Trophoblast cell (in vitro differentiated cells and primary cell): ENCODE measurements around the gene TUBGCP2.

Source experiments
- DNase-seq, 2 donors: peaks; one replicate each; pipeline ENCODE4 v3.0.0-alpha.2; 2016
- H2AFZ ChIP-seq: 2 replicates; pipeline ENCODE4 v1.6.1; 2013; ENCODE audit warnings: low read length, moderate library complexity, mild to moderate bottlenecking; ENCODE audit not compliant: insufficient read depth, poor library complexity
- H2AK5ac ChIP-seq: 2 replicates; pipeline ENCODE4 v1.6.1; 2013; ENCODE audit warnings: mild to moderate bottlenecking, low read length
- H2BK120ac ChIP-seq: 2 replicates; pipeline ENCODE4 v1.6.1; 2013; ENCODE audit warnings: low read length, mild to moderate bottlenecking, moderate library complexity; ENCODE audit not compliant: insufficient read depth, poor library complexity
- H2BK12ac ChIP-seq: 2 replicates; pipeline ENCODE4 v1.6.1; 2013; ENCODE audit warnings: mild to moderate bottlenecking, low read length, moderate library complexity
- H2BK5ac ChIP-seq: 2 replicates; pipeline ENCODE4 v1.6.1; 2013; ENCODE audit warnings: low read length, low read depth, moderate library complexity, mild to moderate bottlenecking; ENCODE audit not compliant: poor library complexity
- H3K14ac ChIP-seq: 2 replicates; pipeline ENCODE4 v1.6.1; 2013; ENCODE audit warnings: mild to moderate bottlenecking, low read length
- H3K18ac ChIP-seq: 2 replicates; pipeline ENCODE4 v1.6.1; 2013; ENCODE audit warnings: mild to moderate bottlenecking, low read length
- H3K23ac ChIP-seq: 2 replicates; pipeline ENCODE4 v1.6.1; 2013; ENCODE audit warnings: low read length
- H3K27ac ChIP-seq: 2 replicates; pipeline ENCODE4 v1.5.1; 2013; ENCODE audit warnings: low read depth, mild to moderate bottlenecking, inconsistent platforms, low read length, moderate library complexity
- H3K27me3 ChIP-seq: 2 replicates; pipeline ENCODE4 v1.6.1; 2013; ENCODE audit warnings: inconsistent platforms, mild to moderate bottlenecking, low read length, moderate library complexity; ENCODE audit not compliant: insufficient read depth
- H3K36me3 ChIP-seq, 2 experiments: 1 replicate in 1 of 2; 2 replicates in 1 of 2; pipeline ENCODE4 v1.6.1; 2013; ENCODE audit warnings: low read length in 2 of 2, mild to moderate bottlenecking in 2 of 2, moderate library complexity in 1 of 2; ENCODE audit not compliant: insufficient read depth in 2 of 2, control insufficient read depth in 1 of 2
- H3K4ac ChIP-seq: 2 replicates; pipeline ENCODE4 v1.6.1; 2013; ENCODE audit warnings: low read depth, mild to moderate bottlenecking, low read length, moderate library complexity
- H3K4me1 ChIP-seq, 2 experiments: 1 replicate in 1 of 2; 2 replicates in 1 of 2; pipeline ENCODE4 v1.6.1; 2013; ENCODE audit warnings: low read length in 2 of 2, mild to moderate bottlenecking in 2 of 2, moderate library complexity in 1 of 2; ENCODE audit not compliant: insufficient read depth in 2 of 2, control insufficient read depth in 1 of 2
- H3K4me2 ChIP-seq: 2 replicates; pipeline ENCODE4 v1.6.1; 2013; ENCODE audit warnings: inconsistent platforms, mild to moderate bottlenecking, low read length, moderate library complexity
- H3K4me3 ChIP-seq: 2 replicates; pipeline ENCODE4 v1.5.1; 2013; ENCODE audit warnings: mild to moderate bottlenecking, low read depth, low read length, inconsistent platforms
- H3K79me1 ChIP-seq: one replicate; pipeline ENCODE4 v1.6.1; 2013; ENCODE audit warnings: low read length
- H3K79me2 ChIP-seq: 2 replicates; pipeline ENCODE4 v1.6.1; 2013; ENCODE audit warnings: low read length, mild to moderate bottlenecking; ENCODE audit not compliant: control insufficient read depth, insufficient read depth, poor library complexity
- H3K9ac ChIP-seq: 2 replicates; pipeline ENCODE4 v1.6.1; 2013; ENCODE audit warnings: mild to moderate bottlenecking, low read length
- H3K9me3 ChIP-seq: 2 replicates; pipeline ENCODE4 v1.6.1; 2013; ENCODE audit warnings: low read depth, mild to moderate bottlenecking, control low read depth, inconsistent platforms, low read length; ENCODE audit not compliant: insufficient read depth
- H4K12ac ChIP-seq: 2 replicates; pipeline ENCODE4 v1.6.1; 2013; ENCODE audit warnings: low read depth, mild to moderate bottlenecking, low read length, moderate library complexity
- H4K8ac ChIP-seq: 2 replicates; pipeline ENCODE4 v1.6.1; 2013; ENCODE audit warnings: low read depth, mild to moderate bottlenecking, low read length, moderate library complexity
- H4K91ac ChIP-seq: one replicate; pipeline ENCODE4 v1.6.1; 2013; ENCODE audit warnings: low read depth, mild to moderate bottlenecking, low read length, moderate library complexity
- WGBS: extraction: QIAGEN DNeasy Blood & Tissue Kit; methylation state at CpG from one replicate; pipeline ENCODE4 v1.1.7; 2013; ENCODE audit warnings: missing lambda C conversion rate; ENCODE audit not compliant: insufficient read length, insufficient coverage; ENCODE audit errors: extremely low coverage; 5-methylcytosine and 5-hydroxymethylcytosine counted together

TUBGCP2 gene

DNA sequence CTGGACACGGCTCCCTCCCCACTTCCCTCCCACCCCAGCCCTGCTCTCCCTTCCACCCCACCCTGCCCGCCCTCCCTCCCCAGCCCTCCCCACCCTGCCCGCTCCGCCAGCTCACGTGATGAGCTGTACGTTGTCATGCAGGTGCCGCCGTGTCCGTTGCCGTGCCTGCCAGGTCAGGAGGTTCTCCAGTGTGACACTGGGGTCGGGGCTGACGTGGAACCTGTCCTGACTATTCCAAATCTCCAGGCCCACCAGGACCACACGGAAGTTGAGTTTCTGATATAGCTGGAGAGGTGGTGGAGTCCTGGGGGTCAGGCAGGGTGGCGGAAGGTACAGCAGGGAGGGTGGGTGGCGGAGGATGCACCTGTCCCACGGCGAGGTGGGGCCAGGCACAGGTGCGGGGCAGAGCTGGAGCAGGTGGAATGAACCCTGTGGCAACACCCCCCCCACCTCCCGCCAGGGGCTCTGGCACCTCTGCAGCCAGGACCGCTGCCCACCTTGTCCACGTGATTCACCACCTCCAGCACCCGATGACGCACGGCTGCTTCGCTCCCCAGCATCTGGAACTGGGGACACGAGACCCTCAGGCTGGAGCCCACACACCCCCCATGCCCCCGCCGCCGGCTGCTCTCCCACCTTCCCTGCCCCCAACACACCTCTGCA, 36.2 kb downstream of the TUBGCP2 start:
- WGBS: no CpG with 5 or more reads among the region's 29 CpGs

DNA sequence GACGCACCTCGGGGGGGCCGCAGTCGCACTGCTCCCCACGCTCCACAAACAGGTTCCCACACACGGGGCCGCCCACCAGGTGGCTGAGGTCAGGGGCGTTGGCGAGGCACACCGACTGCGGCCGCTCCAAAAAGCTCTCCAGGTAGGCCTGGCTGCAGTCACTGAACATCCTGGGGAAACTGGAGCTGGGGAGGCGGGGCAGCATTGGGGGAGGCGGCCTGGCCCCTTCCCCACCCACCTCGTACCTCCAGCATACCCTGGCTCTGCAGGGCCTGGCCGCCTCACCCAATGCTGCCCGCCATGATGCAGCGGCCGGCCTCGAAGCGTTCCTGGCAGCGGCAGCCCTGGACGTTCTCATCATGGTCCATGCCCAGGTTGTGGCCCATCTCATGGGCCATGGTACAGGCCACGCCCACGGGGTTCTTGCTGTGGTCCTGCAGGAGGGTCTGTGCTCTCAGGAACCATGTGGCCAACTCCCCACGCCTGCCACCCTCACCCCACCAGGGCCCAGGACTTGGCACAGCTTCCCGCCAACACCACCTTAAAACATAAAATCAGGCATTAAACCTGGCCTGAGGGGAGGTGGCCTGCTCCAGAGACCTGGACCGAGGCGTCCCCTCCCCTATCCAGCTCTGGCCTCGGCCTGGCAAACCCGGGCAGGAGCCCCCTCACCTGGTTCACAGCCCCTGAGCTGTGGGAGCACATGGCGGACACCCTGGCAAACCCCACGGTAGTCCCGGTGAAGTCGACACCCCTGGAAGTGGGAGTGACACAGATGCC, 37.0 kb downstream of the TUBGCP2 start:
- Histone ChIP-seq H3K27ac (no peak overlapping the region), H3K18ac (no peak overlapping the region), H3K4me3 (no peak overlapping the region), H3K79me2 (no peaks in the 10 kb centered on the region), H3K9ac (no peak overlapping the region), H3K27me3 (no peaks in the 10 kb centered on the region), H2AK5ac (no peak overlapping the region), H2BK12ac (no peak overlapping the region), H4K91ac (no peak overlapping the region), H3K4ac (no peak overlapping the region), H4K8ac (no peak overlapping the region), H3K4me1 (peaks cover 10 to 12% of the 10 kb centered on the region in 2 experiments), H3K4me2 (no peak overlapping the region), H3K79me1 (peaks cover 11% of the 10 kb centered on the region), H2BK120ac (no peak overlapping the region), H4K12ac (no peak overlapping the region), H2BK5ac (no peak overlapping the region), H2AFZ (no peak overlapping the region), H3K36me3 (peaks cover 10 to 16% of the 10 kb centered on the region in 2 experiments), H3K23ac (no peak overlapping the region), H3K14ac (no peak overlapping the region), H3K9me3 (no peaks in the 10 kb centered on the region)
- WGBS: no CpG with 5 or more reads among the region's 35 CpGs
- no peak for DNase-seq

More for the DNA sequence above, 36.2 kb downstream of the TUBGCP2 start:
- H3K4me2 ChIP-seq: no peak overlapping the region
- no peak overlapping the region for H2AK5ac ChIP-seq
- H3K14ac ChIP-seq: no peak overlapping the region
- no peak for DNase-seq
- H3K23ac ChIP-seq: no peak overlapping the region
- H4K12ac ChIP-seq: no peak overlapping the region
- no peak overlapping the region for H3K18ac ChIP-seq
- H4K91ac ChIP-seq: no peak overlapping the region
- no peak overlapping the region for H2BK120ac ChIP-seq
- H3K9me3 ChIP-seq: no peaks in the 10 kb centered on the region
- H3K27me3 ChIP-seq: no peaks in the 10 kb centered on the region
- H3K79me2 ChIP-seq: peaks cover 3% of the 10 kb centered on the region
- no peak overlapping the region for H2AFZ ChIP-seq
- peaks cover 10 to 14% of the 10 kb centered on the region in 2 experiments for H3K36me3 ChIP-seq
- H3K4me1 ChIP-seq: peaks cover 16 to 18% of the 10 kb centered on the region in 2 experiments
- H3K9ac ChIP-seq: no peak overlapping the region
- H3K4ac ChIP-seq: no peak overlapping the region
- H3K4me3 ChIP-seq: no peak overlapping the region
- no peak overlapping the region for H2BK12ac ChIP-seq
- no peak overlapping the region for H2BK5ac ChIP-seq
- no peak overlapping the region for H3K27ac ChIP-seq
- peaks cover 14% of the 10 kb centered on the region for H3K79me1 ChIP-seq
- no peak overlapping the region for H4K8ac ChIP-seq

DNA sequence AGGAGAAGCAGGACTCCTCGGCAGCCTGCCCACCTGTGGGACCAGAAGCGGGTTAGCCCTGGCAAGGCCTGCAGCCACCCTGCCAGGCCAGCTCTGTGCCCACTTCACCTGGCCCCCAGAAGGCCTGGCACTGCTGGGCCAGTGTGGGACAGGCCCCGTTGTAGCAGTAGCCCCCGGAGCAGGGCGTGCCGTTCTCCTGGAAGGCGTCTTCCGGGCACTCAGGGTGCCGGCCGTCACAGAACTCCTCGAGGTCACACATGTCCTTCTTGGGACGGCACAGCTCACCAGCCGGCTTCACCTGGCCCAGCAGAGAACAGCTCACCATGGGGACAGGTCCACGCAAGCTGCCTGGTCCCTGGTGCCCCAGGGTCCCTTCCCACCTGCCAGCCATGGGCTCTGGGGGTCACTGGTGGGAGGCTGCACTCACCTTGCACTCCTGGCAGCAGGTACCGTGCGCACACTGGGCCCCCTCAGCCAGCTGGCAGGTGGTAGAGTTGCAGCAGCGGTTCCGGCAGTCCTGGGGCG, 37.8 kb downstream of the TUBGCP2 start:
- H3K4me2 ChIP-seq: no peak overlapping the region
- H3K18ac ChIP-seq: no peak overlapping the region

DNA sequence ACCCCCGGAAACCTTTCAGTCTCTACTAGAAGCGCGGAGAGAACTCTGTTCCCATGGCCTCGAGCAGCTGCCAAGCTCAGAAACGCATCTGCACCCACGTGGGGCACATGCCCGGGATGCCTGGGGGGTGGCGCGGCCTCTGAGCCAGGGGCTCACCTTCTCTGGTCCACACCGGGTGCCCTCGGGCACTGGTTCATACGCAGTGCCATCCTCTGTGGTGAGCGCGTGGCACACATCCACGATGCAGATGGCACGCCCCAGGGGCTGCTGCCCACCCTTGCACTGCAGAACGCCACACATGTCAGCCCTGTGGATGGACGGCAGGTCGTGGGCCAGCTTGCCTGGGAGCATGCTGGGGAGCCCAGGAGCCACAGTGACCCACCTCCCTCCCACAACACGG, 38.5 kb downstream of the TUBGCP2 start:
- no CpG with 5 or more reads among the region's 20 CpGs for WGBS
- peaks cover 5% of the 10 kb centered on the region for H3K79me1 ChIP-seq
- H3K27me3 ChIP-seq: no peaks in the 10 kb centered on the region

More for the DNA sequence above, 37.8 kb downstream of the TUBGCP2 start:
- DNase-seq: no peak
- WGBS: no CpG with 5 or more reads among the region's 19 CpGs
- Histone ChIP-seq H4K91ac (no peak overlapping the region), H2AK5ac (no peak overlapping the region), H3K4me1 (peaks cover 2 to 5% of the 10 kb centered on the region in 2 experiments), H2BK5ac (no peak overlapping the region), H3K79me1 (peaks cover 5% of the 10 kb centered on the region), H3K14ac (no peak overlapping the region), H3K23ac (no peak overlapping the region), H3K4me3 (no peak overlapping the region), H4K12ac (no peak overlapping the region), H3K4ac (no peak overlapping the region), H3K9me3 (no peaks in the 10 kb centered on the region), H3K9ac (no peak overlapping the region), H4K8ac (no peak overlapping the region), H3K79me2 (no peaks in the 10 kb centered on the region), H3K27me3 (no peaks in the 10 kb centered on the region), H2AFZ (no peak overlapping the region), H3K27ac (no peak overlapping the region), H3K36me3 (peaks cover 10 to 19% of the 10 kb centered on the region in 2 experiments), H2BK12ac (no peak overlapping the region), H2BK120ac (no peak overlapping the region)

More for the DNA sequence above, 38.5 kb downstream of the TUBGCP2 start:
- DNase-seq: no peak
- Histone ChIP-seq H3K4me2 (no peak overlapping the region), H3K18ac (no peak overlapping the region), H2BK12ac (no peak overlapping the region), H3K23ac (no peak overlapping the region), H2AK5ac (no peak overlapping the region), H3K4me3 (no peak overlapping the region), H2AFZ (no peak overlapping the region), H3K27ac (no peak overlapping the region), H3K79me2 (no peaks in the 10 kb centered on the region), H2BK5ac (no peak overlapping the region), H3K4me1 (peaks cover 0 to 5% of the 10 kb centered on the region in 2 experiments), H4K12ac (no peak overlapping the region), H3K9ac (no peak overlapping the region), H3K9me3 (no peaks in the 10 kb centered on the region), H4K91ac (no peak overlapping the region), H2BK120ac (no peak overlapping the region), H3K36me3 (peaks cover 10 to 19% of the 10 kb centered on the region in 2 experiments), H3K14ac (no peak overlapping the region), H4K8ac (no peak overlapping the region), H3K4ac (no peak overlapping the region)
